Measurements from ENCODE around the gene GPBP1. TPM values are rescaled to one million over a fixed set of nuclear protein-coding genes. Genes with fewer than 3 reads are reported as not detected.

GPBP1 gene
- total RNA-seq, 1 experiment from 2014 or later: 112 TPM

GRCh38 chr5:57133574-57133973 lies 40.3 kb upstream of the GPBP1 start:
- H3K4me3 Mint-ChIP-seq: no peak overlapping the region
- H3K9ac ChIP-seq (ENCODE audit: extremely low read depth, insufficient read length, low read length): no peak overlapping the region
- DNase-seq: no peak
- TF ChIP-seq CTCF (conservative IDR thresholded peaks at IDR 0.05): no peak
- no peak overlapping the region for H3K56ac ChIP-seq (ENCODE audit: insufficient read length, low read depth, low read length)
- no peak overlapping the region for H3K14ac ChIP-seq (ENCODE audit: insufficient read depth, low read length)
- no peak overlapping the region for H2AK5ac ChIP-seq (ENCODE audit: insufficient read length, low read length)
- no peak overlapping the region for H2AFZ ChIP-seq (ENCODE audit: low read length)
- no peak overlapping the region for H4K5ac ChIP-seq (ENCODE audit: insufficient read length, low read depth, low read length)
- H3K27me3 ChIP-seq (ENCODE audit: insufficient read depth, low read length): no peaks in the 10 kb centered on the region
- no peak overlapping the region for H2BK20ac ChIP-seq (ENCODE audit: low read depth, low read length, poor library complexity, severe bottlenecking)
- H3K27ac ChIP-seq (ENCODE audit: insufficient read length, low read depth, low read length): no peak overlapping the region
- H3K4me2 ChIP-seq (ENCODE audit: insufficient read depth, insufficient read length, low read length): no peak overlapping the region
- no peaks in the 10 kb centered on the region; a peak in 1 of 4 replicates for H3K4me1 Mint-ChIP-seq
- H3K27ac Mint-ChIP-seq: no peak overlapping the region; a peak in 1 of 7 replicates
- H3K4me1 ChIP-seq (ENCODE audit: insufficient read depth, low read length): no peaks in the 10 kb centered on the region
- H3K79me2 ChIP-seq (ENCODE audit: insufficient read depth, low read length): no peaks in the 10 kb centered on the region
- H3K9me3 Mint-ChIP-seq: no peaks in the 10 kb centered on the region
- no peak overlapping the region for H4K8ac ChIP-seq (replicated peaks; ENCODE audit: insufficient read length, low read depth, low read length)
- no peak overlapping the region for H3K23ac ChIP-seq (ENCODE audit: insufficient read length, low read depth, low read length)
- no peak overlapping the region for H2BK15ac ChIP-seq (ENCODE audit: low read depth, low read length)
- no peak overlapping the region for H3K4ac ChIP-seq (ENCODE audit: low read depth, low read length)
- no peaks in the 10 kb centered on the region for H3K9me3 ChIP-seq (ENCODE audit: control insufficient read depth, low read depth, low read length)
- H3K79me1 ChIP-seq (ENCODE audit: insufficient read depth, low read depth, low read length, poor library complexity, severe bottlenecking): no peaks in the 10 kb centered on the region
- no peaks in the 10 kb centered on the region for H4K20me1 ChIP-seq (ENCODE audit: control insufficient read depth, insufficient read depth, insufficient read length)
- H3K27me3 Mint-ChIP-seq (ENCODE audit: low read depth): no peaks in the 10 kb centered on the region
- H3K18ac ChIP-seq (ENCODE audit: insufficient read length, low read depth, low read length): no peak overlapping the region
- WGBS (ENCODE audit: extremely low coverage, insufficient read length, low lambda C conversion rate): no CpG with 5 or more reads among the region's 2 CpGs
- no peak overlapping the region for H2BK5ac ChIP-seq (ENCODE audit: insufficient read length, low read length)
- H2BK120ac ChIP-seq (ENCODE audit: low read depth, low read length, poor library complexity, severe bottlenecking): no peak overlapping the region
- H3T11ph ChIP-seq (ENCODE audit: low read length): no peak overlapping the region
- no peaks in the 10 kb centered on the region for H3K36me3 Mint-ChIP-seq (ENCODE audit: insufficient read depth in 1 of 3, low read depth in 3 of 3)
- H3K23me2 ChIP-seq (ENCODE audit: insufficient read length, low read depth, low read length, poor library complexity, severe bottlenecking): no peaks in the 10 kb centered on the region
- no peak overlapping the region for H4K91ac ChIP-seq (ENCODE audit: insufficient read length, low read depth, low read length)
- no peak overlapping the region for H2BK12ac ChIP-seq (ENCODE audit: insufficient read length, low read depth, low read length)
